ENCODE data around the gene PLPPR1. TPM values are rescaled to one million over a fixed set of nuclear protein-coding genes. Genes with fewer than 3 reads are reported as not detected.

PLPPR1 gene
- total and polyA plus RNA-seq, 2 of the 13 experiments (the other 11 are each of a cell fraction or from before 2014, with no cell fraction given): 16.0 to 84.7 TPM

DNA sequence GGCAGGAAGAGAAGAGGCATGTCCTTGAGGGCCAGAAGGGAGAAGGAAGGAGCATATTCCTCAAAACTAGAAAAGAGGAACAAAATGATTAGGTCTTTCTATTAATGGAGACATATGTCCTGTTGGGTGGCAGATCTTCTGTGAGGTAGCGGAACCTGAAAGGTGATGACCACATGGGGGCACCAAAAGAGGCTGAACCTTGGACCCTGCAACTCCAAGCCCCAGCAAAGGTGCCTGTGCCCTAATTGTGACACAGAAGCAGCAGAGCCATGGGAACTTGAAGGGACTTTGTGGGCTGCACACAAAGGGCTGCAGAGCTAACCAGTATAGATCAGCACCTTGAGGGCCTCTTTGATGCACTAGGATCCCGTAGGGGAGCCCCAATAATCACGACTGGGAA is 198.3 kb downstream of the PLPPR1 start (continued):
- TF ChIP-seq, protein P1, sequence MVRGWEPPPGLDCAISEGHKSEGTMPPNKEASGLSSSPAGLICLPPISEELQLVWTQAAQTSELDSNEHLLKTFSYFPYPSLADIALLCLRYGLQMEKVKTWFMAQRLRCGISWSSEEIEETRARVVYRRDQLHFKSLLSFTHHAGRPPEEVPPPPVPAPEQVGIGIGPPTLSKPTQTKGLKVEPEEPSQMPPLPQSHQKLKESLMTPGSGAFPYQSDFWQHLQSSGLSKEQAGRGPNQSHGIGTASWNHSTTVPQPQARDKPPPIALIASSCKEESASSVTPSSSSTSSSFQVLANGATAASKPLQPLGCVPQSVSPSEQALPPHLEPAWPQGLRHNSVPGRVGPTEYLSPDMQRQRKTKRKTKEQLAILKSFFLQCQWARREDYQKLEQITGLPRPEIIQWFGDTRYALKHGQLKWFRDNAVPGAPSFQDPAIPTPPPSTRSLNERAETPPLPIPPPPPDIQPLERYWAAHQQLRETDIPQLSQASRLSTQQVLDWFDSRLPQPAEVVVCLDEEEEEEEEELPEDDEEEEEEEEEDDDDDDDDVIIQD (CRISPR knock-in tag; IDR thresholded peaks at IDR 0.05; ENCODE audit: low read depth): peak; percentile 65; the same call in 1 of the 2 replicates
- TF ChIP-seq, protein P2, sequence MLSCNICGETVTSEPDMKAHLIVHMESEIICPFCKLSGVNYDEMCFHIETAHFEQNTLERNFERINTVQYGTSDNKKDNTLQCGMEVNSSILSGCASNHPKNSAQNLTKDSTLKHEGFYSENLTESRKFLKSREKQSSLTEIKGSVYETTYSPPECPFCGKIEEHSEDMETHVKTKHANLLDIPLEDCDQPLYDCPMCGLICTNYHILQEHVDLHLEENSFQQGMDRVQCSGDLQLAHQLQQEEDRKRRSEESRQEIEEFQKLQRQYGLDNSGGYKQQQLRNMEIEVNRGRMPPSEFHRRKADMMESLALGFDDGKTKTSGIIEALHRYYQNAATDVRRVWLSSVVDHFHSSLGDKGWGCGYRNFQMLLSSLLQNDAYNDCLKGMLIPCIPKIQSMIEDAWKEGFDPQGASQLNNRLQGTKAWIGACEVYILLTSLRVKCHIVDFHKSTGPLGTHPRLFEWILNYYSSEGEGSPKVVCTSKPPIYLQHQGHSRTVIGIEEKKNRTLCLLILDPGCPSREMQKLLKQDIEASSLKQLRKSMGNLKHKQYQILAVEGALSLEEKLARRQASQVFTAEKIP (CRISPR knock-in tag; IDR thresholded peaks at IDR 0.05; ENCODE audit: borderline replicate concordance): no peak
- TF ChIP-seq ZNF546 (CRISPR knock-in tag; conservative IDR thresholded peaks at IDR 0.05): no peak
- no peak for TF ChIP-seq ZNF577 (CRISPR knock-in tag; IDR thresholded peaks at IDR 0.05; ENCODE audit: borderline replicate concordance, low read depth)
- TF ChIP-seq MTF1 (CRISPR knock-in tag; IDR thresholded peaks at IDR 0.05): no peak
- peak; percentile 77 for TF ChIP-seq ZNF644 (CRISPR knock-in tag; IDR thresholded peaks at IDR 0.05; ENCODE audit: low read depth)
- TF ChIP-seq GZF1 (CRISPR knock-in tag; IDR thresholded peaks at IDR 0.05): no peak
- no peak for TF ChIP-seq ZNF562 (CRISPR knock-in tag; IDR thresholded peaks at IDR 0.05; ENCODE audit: borderline replicate concordance)
- TF ChIP-seq HMG20B (CRISPR knock-in tag; conservative IDR thresholded peaks at IDR 0.05): no peak
- TF ChIP-seq ZSCAN21 (CRISPR knock-in tag; IDR thresholded peaks at IDR 0.05; ENCODE audit: borderline replicate concordance): no peak
- no peak for TF ChIP-seq ZNF670 (CRISPR knock-in tag; IDR thresholded peaks at IDR 0.05; ENCODE audit: borderline replicate concordance)
- TF ChIP-seq KDM2A (CRISPR knock-in tag; IDR thresholded peaks at IDR 0.05; ENCODE audit: borderline replicate concordance, low read depth): no peak
- TF ChIP-seq, protein P3, sequence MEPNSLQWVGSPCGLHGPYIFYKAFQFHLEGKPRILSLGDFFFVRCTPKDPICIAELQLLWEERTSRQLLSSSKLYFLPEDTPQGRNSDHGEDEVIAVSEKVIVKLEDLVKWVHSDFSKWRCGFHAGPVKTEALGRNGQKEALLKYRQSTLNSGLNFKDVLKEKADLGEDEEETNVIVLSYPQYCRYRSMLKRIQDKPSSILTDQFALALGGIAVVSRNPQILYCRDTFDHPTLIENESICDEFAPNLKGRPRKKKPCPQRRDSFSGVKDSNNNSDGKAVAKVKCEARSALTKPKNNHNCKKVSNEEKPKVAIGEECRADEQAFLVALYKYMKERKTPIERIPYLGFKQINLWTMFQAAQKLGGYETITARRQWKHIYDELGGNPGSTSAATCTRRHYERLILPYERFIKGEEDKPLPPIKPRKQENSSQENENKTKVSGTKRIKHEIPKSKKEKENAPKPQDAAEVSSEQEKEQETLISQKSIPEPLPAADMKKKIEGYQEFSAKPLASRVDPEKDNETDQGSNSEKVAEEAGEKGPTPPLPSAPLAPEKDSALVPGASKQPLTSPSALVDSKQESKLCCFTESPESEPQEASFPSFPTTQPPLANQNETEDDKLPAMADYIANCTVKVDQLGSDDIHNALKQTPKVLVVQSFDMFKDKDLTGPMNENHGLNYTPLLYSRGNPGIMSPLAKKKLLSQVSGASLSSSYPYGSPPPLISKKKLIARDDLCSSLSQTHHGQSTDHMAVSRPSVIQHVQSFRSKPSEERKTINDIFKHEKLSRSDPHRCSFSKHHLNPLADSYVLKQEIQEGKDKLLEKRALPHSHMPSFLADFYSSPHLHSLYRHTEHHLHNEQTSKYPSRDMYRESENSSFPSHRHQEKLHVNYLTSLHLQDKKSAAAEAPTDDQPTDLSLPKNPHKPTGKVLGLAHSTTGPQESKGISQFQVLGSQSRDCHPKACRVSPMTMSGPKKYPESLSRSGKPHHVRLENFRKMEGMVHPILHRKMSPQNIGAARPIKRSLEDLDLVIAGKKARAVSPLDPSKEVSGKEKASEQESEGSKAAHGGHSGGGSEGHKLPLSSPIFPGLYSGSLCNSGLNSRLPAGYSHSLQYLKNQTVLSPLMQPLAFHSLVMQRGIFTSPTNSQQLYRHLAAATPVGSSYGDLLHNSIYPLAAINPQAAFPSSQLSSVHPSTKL (CRISPR knock-in tag; IDR thresholded peaks at IDR 0.05): peak; percentile 22; the same call in 1 of the 2 replicates
- no peak for TF ChIP-seq CCAR2 (optimal IDR thresholded peaks at IDR 0.05; ENCODE audit: low read depth, low read length)
- TF ChIP-seq, protein P4, sequence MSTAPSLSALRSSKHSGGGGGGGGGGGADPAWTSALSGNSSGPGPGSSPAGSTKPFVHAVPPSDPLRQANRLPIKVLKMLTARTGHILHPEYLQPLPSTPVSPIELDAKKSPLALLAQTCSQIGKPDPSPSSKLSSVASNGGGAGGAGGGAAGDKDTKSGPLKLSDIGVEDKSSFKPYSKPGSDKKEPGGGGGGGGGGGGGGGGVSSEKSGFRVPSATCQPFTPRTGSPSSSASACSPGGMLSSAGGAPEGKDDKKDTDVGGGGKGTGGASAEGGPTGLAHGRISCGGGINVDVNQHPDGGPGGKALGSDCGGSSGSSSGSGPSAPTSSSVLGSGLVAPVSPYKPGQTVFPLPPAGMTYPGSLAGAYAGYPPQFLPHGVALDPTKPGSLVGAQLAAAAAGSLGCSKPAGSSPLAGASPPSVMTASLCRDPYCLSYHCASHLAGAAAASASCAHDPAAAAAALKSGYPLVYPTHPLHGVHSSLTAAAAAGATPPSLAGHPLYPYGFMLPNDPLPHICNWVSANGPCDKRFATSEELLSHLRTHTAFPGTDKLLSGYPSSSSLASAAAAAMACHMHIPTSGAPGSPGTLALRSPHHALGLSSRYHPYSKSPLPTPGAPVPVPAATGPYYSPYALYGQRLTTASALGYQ (CRISPR knock-in tag; IDR thresholded peaks at IDR 0.05): no peak
- TF ChIP-seq TRIM24 (CRISPR knock-in tag; IDR thresholded peaks at IDR 0.05): no peak
- no peak for TF ChIP-seq ELF4 (CRISPR knock-in tag; IDR thresholded peaks at IDR 0.05; ENCODE audit: borderline replicate concordance)
- TF ChIP-seq, protein P5, sequence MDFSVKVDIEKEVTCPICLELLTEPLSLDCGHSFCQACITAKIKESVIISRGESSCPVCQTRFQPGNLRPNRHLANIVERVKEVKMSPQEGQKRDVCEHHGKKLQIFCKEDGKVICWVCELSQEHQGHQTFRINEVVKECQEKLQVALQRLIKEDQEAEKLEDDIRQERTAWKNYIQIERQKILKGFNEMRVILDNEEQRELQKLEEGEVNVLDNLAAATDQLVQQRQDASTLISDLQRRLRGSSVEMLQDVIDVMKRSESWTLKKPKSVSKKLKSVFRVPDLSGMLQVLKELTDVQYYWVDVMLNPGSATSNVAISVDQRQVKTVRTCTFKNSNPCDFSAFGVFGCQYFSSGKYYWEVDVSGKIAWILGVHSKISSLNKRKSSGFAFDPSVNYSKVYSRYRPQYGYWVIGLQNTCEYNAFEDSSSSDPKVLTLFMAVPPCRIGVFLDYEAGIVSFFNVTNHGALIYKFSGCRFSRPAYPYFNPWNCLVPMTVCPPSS (IDR thresholded peaks at IDR 0.05): no peak
- TF ChIP-seq PITX1 (CRISPR knock-in tag; IDR thresholded peaks at IDR 0.05): no peak
- no peak for TF ChIP-seq NR2C2 (CRISPR knock-in tag; IDR thresholded peaks at IDR 0.05; ENCODE audit: borderline replicate concordance)
- no peak for TF ChIP-seq ZNF292 (CRISPR knock-in tag; IDR thresholded peaks at IDR 0.05; ENCODE audit: borderline replicate concordance, low read depth)
